SKM-1 treated with dmso at 0.1 percent for 144 hours (cell line): ENCODE measurements around the gene BCL11A.

Source experiments
- DNase-seq: peaks from one replicate; lab custom pipeline; 2025; ENCODE audit not compliant: unreplicated experiment; lab: John Stamatoyannopoulos, UW

Gene BCL11A

GRCh38 chr2:60559880-60560279, 6.4 kb upstream of the BCL11A start:
- no peak for DNase-seq

GRCh38 chr2:60558536-60558935, 5.1 kb upstream of the BCL11A start:
- DNase-seq = peak; percentile 73

- DNase-seq = no peak
Observed at GRCh38 chr2:60557486-60557864, 4.0 kb upstream of the BCL11A start.

GRCh38 chr2:60556576-60557485, 3.4 kb upstream of the BCL11A start:
- DNase-seq = peak; percentile 7

- DNase-seq = peak; percentile 31
Observed at GRCh38 chr2:60556175-60556574, 2.7 kb upstream of the BCL11A start.

GRCh38 chr2:60555783-60556139, 2.3 kb upstream of the BCL11A start:
- peak; percentile 59 for DNase-seq

- peak; percentile 83 for DNase-seq
Observed at GRCh38 chr2:60555066-60555782, 1.8 kb upstream of the BCL11A start.

- no peak for DNase-seq
Observed at GRCh38 chr2:60554646-60555065, 1.2 kb upstream of the BCL11A start.

GRCh38 chr2:60554074-60554645, 706 bp upstream of the BCL11A start:
- peak; percentile 33 for DNase-seq

- no peak for DNase-seq
Observed at GRCh38 chr2:60552851-60553494, 481 bp downstream of the BCL11A start.

- DNase-seq = no peak
Observed at GRCh38 chr2:60552078-60552850, 1.2 kb downstream of the BCL11A start.

GRCh38 chr2:60551240-60552077, 2.0 kb downstream of the BCL11A start:
- DNase-seq = peak; percentile 38

- DNase-seq = no peak
Observed at GRCh38 chr2:60550984-60551239, 2.5 kb downstream of the BCL11A start.

GRCh38 chr2:60550178-60550983, 3.1 kb downstream of the BCL11A start:
- DNase-seq = peak; percentile 90

- DNase-seq = no peak
Observed at GRCh38 chr2:60549928-60550177, 3.6 kb downstream of the BCL11A start.

- peak; percentile 30 for DNase-seq
Observed at GRCh38 chr2:60549238-60549927, 4.1 kb downstream of the BCL11A start.

- no peak for DNase-seq
Observed at GRCh38 chr2:60548845-60549237, 4.6 kb downstream of the BCL11A start.

GRCh38 chr2:60548311-60548710, 5.1 kb downstream of the BCL11A start:
- DNase-seq = no peak

- no peak for DNase-seq
Observed at GRCh38 chr2:60547841-60548240, 5.6 kb downstream of the BCL11A start.
